IPS-15b (cell line): ENCODE measurements around the gene PKD1.
A peak's percentile ranks its signal among the peaks of the same experiment; 100 is the strongest.
"Not testable (repeated sequence)": the region's sequence is repeated elsewhere in the genome, so short reads cannot be mapped to it uniquely, and the experiment has no call there.

Experiments used
- H3K27me3 ChIP-seq: one replicate; pipeline ENCODE4 v1.6.1; 2013; ENCODE audit warnings: low read length; ENCODE audit not compliant: control insufficient read depth, insufficient read depth
- H3K36me3 ChIP-seq: one replicate; pipeline ENCODE4 v1.6.1; 2013; ENCODE audit warnings: low read length; ENCODE audit not compliant: control insufficient read depth, insufficient read depth
- H3K4me1 ChIP-seq: one replicate; pipeline ENCODE4 v1.6.1; 2013; ENCODE audit warnings: mild to moderate bottlenecking, low read length; ENCODE audit not compliant: control insufficient read depth, insufficient read depth
- H3K4me3 ChIP-seq: one replicate; pipeline ENCODE4 v1.5.1; 2013; ENCODE audit warnings: low read depth, low read length
- H3K9ac ChIP-seq: one replicate; pipeline ENCODE4 v1.6.1; 2013; ENCODE audit warnings: low read depth, mild to moderate bottlenecking, low read length
- H3K9me3 ChIP-seq: one replicate; pipeline ENCODE4 v1.6.1; 2013; ENCODE audit warnings: mild to moderate bottlenecking, low read length; ENCODE audit not compliant: control insufficient read depth, insufficient read depth

Gene PKD1

DNA sequence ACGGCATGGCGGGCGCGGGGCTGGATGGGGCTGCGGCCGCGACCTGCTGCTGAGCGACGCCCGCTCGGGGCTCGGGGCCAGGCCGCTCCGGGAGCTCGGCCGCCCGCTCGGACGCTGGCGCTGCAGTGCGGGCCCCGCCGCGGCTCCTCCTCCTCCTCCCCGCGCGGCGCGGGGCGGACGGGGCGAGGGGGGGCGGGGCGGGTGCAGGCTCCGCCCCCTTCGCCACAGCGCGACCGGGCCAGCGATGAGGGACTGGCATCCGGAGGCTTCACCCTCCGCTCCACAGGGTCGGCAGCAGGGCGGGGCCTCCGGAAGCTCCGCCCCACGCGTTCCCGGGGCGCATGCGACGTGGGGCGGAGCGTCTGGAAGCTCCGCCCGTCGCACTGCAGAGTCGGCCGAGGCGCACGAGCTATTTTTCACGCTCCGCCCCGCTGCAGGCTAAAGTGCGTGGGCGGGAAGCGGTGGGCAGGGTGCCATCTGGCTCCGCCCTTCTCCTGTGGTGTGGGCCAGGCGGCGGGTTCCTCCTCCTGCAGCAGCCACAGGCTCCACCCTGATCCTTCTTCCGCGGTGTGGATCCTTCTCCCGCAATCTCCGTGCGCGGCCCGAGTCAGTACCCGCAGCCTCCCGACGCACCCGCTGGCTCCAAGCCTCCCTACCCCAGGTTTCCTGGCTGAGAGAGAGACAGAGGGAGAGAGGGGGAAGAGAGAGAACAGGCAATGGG is at the start of gene PKD1:
Gene PKD1 (minus strand): TSS at position 129 of the 721 bp plus-strand sequence. CDS start 209 bp downstream, outside the sequence.
- H3K36me3 ChIP-seq, H3K9me3 ChIP-seq, H3K27me3 ChIP-seq, H3K4me1 ChIP-seq, H3K9ac ChIP-seq: not testable (repeated sequence)
- H3K4me3 ChIP-seq: peak within 1 kb of the TSS; percentile 55

DNA sequence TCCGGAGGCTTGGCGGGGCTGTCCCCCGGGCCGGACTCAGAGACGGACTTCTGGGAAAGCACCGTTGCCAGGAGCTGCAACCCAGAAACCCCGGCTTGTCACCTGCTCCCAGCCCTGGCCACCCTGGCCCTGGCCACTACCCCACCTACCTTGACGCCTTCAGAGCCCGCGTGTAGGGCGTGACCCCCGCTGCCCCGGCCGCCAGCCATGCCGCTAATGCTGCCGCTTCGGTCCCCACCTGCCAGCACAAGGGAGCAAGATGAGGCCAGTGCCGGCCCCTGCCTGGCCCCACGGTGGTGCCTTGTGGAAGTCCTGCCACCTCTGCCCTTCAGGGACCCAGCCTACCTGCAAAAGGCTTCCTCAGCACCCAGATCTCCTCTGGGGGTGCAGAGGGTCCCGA is 49.3 kb upstream of the PKD1 start:
- Histone ChIP-seq H3K4me1 (no peaks in the 10 kb centered on the region), H3K36me3 (peaks cover 3% of the 10 kb centered on the region), H3K9me3 (no peaks in the 10 kb centered on the region), H3K27me3 (no peaks in the 10 kb centered on the region), H3K9ac (no peak overlapping the region), H3K4me3 (no peak overlapping the region)

DNA sequence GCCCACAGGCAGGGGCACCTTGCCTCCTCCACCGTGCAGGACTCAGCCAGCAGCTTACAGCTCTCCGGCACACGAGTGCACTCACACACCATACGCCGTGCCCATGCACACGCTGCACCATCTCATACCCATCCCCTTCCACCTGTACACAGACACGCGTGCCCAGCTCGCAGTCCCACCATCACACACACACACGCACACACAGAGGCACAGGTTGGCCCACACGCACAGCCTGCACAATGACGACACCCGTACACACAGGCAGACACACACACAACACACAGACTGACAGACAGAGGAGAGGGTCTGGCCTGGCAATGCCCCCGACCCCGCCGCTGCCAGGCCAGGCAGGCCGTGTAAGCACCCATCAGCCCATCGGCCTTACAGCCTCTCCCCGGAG is 48.6 kb upstream of the PKD1 start:
- Histone ChIP-seq H3K36me3 (peaks cover 3% of the 10 kb centered on the region), H3K9ac (no peak overlapping the region)

DNA sequence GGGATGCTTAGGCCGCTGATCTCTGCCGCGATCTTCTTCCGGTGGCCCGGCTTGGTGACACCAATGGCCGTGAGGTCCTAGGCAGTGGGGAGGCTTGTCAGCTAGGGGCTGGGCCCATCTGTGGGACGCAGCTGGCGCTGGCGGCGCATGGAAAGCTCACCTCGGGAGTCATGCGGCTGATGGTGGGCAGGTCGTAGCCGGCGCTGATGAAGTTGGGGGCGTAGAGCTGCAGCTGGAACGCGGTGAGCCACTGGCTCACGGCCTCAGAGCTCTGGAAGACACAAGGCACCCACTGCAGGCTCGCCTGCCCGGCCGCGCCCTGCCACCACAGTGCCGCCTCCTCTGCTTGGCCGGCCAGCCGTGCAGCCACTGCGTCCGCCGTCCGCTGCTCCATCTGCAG is 48.0 kb upstream of the PKD1 start:
- peaks cover 3% of the 10 kb centered on the region for H3K36me3 ChIP-seq
- no peaks in the 10 kb centered on the region for H3K27me3 ChIP-seq
- no peaks in the 10 kb centered on the region for H3K4me1 ChIP-seq
- no peak overlapping the region for H3K9ac ChIP-seq
- H3K4me3 ChIP-seq: no peak overlapping the region
- H3K9me3 ChIP-seq: no peaks in the 10 kb centered on the region

More for the DNA sequence above, 48.6 kb upstream of the PKD1 start:
- Histone ChIP-seq H3K4me1 (no peaks in the 10 kb centered on the region), H3K4me3 (no peak overlapping the region), H3K9me3 (no peaks in the 10 kb centered on the region), H3K27me3 (no peaks in the 10 kb centered on the region)

DNA sequence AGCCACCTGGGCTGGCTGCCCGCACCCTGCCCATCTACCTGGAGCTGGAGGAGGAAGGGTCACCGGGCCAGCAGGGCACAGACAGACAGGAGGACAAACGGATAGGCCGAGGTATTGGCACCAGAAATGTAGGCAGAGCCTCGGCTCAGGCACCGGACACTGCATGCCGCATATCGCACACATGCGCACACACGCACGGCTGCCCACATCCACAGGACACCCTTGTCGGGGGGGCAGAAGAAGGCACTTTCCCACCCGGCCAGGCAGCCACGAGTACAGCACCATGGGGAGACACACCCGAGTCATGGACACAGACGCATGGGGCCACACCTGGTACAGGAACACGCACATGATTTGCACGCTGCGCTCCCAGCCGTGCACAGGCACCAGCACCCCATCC is 46.3 kb upstream of the PKD1 start:
- no peaks in the 10 kb centered on the region for H3K9me3 ChIP-seq
- H3K27me3 ChIP-seq: no peaks in the 10 kb centered on the region
- peaks cover 6% of the 10 kb centered on the region for H3K36me3 ChIP-seq
- H3K4me3 ChIP-seq: no peak overlapping the region
- H3K9ac ChIP-seq: no peak overlapping the region
- no peaks in the 10 kb centered on the region for H3K4me1 ChIP-seq

DNA sequence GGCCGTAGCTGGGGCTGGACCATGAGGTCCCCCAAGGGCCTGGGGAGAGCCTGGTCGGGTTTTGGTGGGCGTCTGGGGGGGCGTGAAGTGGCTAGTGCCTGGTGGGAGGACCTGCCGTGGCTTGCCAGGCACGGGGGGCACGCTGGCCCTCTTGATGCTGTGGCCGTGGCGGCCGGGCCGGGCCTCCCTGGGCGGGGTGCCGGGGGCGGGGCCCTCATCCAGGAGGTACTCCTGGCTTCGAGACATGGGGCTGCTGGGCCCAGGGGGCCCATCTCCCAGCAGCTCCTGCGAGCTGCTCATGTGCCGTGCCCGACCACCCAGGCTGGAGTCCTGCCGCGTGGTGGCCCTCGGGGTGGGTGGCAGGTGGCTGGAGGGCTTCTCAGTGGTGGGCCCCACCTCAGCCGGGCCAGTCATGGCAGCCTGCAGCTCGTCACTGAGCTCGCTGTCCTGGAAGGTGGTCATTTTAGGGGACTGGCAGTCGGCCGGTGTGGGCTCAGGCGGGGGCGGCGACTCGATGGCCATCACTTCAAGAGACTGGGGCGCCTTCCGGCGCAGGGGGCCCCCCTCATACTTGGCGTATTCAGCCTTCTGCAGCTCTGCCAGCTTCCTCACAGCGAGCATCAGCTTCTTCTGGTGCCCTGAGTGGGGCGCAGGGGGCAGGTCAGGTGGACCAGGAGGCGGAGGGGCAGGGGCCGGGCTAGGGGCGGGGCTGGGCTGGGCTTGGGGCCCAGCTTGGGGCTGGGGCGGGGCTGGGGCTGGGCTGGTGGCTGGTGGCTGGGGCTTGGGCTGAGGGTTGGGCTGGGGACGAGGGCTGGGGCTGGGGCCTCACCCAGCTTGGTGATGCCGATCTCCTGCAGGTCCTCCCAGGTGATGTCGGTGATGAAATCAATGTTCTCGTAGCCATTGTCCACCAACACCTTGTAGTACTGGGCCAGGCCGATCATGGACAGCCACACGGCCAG is 45.5 kb upstream of the PKD1 start:
- no peaks in the 10 kb centered on the region for H3K27me3 ChIP-seq
- no peak overlapping the region for H3K4me3 ChIP-seq
- H3K36me3 ChIP-seq: peaks cover 11% of the 10 kb centered on the region
- no peaks in the 10 kb centered on the region for H3K4me1 ChIP-seq
- no peak overlapping the region for H3K9ac ChIP-seq
- H3K9me3 ChIP-seq: no peaks in the 10 kb centered on the region

DNA sequence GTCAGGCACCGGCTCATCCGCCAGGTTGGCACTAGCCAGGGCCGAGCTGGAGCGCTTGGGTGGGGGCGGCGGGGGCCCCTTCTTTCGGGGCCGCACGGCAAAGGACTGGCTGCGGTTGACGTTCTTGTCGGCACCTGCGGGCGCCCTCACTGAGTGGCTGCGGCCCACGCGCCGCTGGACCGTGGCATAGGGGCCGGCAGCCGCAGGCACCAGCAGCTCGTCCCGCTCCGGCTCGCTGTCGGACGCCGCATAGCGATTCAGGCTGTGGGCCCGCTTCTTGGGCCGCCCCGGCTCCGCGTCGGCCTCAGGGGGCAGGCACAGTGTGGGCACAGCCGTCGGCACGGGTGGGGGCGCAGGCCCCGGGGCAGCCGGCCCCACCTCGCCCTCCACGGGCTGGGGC is 44.8 kb upstream of the PKD1 start:
- Histone ChIP-seq H3K36me3 (peaks cover 19% of the 10 kb centered on the region), H3K27me3 (no peaks in the 10 kb centered on the region), H3K9ac (no peak overlapping the region), H3K4me1 (no peaks in the 10 kb centered on the region), H3K4me3 (no peak overlapping the region), H3K9me3 (no peaks in the 10 kb centered on the region)

DNA sequence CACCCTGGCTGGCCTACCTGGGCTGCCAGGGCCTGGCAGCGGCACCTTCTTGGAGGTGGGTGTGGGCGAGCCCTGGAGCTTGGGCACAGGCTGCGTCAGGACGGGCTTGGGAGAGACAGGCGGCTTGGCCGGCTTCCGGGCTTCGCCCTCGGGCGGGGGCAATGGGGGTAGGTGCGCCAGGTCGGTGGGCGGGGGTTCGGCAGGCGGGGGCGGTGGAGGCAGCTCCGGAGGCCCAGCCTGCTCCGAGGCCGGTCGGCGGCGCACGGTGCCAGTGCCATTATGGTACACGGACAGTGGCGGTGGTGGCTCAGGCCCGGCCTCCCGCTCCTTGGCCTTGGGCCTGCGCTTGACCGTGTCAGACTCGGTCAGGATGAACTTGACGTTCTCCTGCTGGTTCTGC is 43.9 kb upstream of the PKD1 start:
- Histone ChIP-seq H3K4me1 (no peaks in the 10 kb centered on the region), H3K9ac (no peak overlapping the region), H3K27me3 (no peaks in the 10 kb centered on the region), H3K36me3 (peaks cover 26% of the 10 kb centered on the region), H3K4me3 (no peak overlapping the region), H3K9me3 (no peaks in the 10 kb centered on the region)

DNA sequence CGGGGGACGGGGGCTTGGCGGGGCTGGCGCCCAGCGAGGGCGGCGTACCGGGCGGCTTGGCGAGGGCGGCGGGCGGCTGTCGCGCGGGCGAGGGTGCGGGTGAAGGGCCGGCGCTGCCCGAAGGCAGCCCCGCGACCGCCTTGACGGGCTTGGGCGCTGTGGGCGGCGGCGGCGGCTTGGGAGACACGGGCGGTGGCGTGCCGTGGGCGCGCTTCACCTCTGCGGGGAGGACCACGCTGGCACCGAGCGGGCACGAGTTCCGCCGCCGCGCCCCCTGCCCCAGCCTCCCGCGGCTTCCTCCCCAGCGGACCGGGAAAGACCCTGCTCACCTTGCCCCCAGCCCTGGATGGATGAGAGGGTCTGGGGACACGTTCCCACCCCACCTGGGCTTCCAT is 43.4 kb upstream of the PKD1 start:
- Histone ChIP-seq H3K27me3 (no peaks in the 10 kb centered on the region), H3K36me3 (peaks cover 31% of the 10 kb centered on the region), H3K4me1 (no peaks in the 10 kb centered on the region), H3K9me3 (no peaks in the 10 kb centered on the region), H3K9ac (no peak overlapping the region), H3K4me3 (no peak overlapping the region)

DNA sequence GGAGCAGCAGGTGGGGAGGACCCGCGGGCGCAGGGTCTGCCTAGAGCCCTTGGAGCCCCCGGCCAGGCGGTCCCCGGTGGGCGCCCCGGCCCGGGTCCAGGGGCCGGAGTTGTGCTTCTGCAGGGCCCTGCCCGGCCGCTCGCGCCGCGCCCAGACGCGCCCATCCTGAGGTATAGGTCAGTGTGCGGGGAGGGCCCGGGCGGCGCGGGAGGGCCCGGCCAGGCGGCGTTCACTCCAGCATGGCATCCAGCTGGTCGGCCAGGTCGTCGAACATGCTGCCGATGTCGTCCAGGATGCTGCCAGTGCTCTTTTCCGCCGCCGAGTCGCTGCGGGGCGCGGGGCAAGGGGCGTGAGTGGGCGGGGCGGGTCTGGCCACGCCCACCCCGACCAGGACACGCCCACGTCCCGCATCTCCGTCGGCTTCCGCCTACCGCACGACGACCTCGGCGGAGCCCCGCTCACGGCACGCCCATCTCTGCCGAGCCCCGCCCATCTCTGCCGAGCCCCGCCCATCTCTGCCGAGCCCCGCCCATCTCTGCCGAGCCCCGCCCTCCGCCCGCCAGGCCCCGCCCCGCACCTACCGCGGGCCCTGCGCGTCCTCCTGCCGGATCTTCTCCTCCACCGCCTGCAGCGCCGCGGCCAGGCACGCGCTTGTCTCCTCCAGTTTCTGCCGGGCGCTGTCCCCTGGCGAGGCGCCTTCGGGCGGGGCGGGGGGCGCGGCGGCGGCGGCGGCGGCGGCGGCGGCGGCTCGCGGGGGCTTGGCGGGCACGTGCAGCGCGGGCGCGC is 42.8 kb upstream of the PKD1 start:
- Histone ChIP-seq H3K9ac (no peak overlapping the region), H3K4me3 (no peak overlapping the region), H3K36me3 (peaks cover 34% of the 10 kb centered on the region), H3K27me3 (no peaks in the 10 kb centered on the region), H3K9me3 (no peaks in the 10 kb centered on the region), H3K4me1 (no peaks in the 10 kb centered on the region)

DNA sequence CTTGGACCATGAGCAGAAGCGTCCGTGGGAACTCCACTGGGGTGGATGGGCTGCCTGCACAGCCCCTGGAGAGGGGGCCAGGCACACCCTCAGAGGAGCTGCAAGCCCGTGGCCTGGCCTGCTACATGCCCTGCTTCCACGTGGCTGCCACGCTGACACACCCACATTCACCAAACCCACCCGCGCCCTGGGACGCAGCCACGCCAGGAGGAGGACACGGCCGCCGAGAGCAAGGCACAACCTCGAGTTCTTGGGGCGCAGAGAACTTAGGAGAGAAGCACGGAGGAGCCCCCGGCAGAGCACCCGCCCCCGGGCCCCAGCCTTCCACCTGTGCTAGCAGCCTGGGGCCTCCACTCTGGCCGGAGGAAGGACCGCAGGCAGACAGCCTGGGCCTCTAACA is 41.9 kb upstream of the PKD1 start:
- H3K36me3 ChIP-seq: peaks cover 36% of the 10 kb centered on the region
- H3K27me3 ChIP-seq: no peaks in the 10 kb centered on the region
- no peaks in the 10 kb centered on the region for H3K4me1 ChIP-seq
- H3K4me3 ChIP-seq: no peak overlapping the region
- H3K9me3 ChIP-seq: no peaks in the 10 kb centered on the region
- H3K9ac ChIP-seq: no peak overlapping the region
